ENCODE results near the gene POLR2L. TPM values are rescaled to one million over a fixed set of nuclear protein-coding genes. Genes with fewer than 3 reads are reported as not detected.

Gene POLR2L
- total and polyA plus RNA-seq, 2 of the 13 experiments (the other 11 are each of a cell fraction or from before 2014, with no cell fraction given), result 104 to 114 TPM

GRCh38 chr11:882596-882995, 40.3 kb upstream of the POLR2L start (continued):
- no peak for TF ChIP-seq HES4 (CRISPR knock-in tag; IDR thresholded peaks at IDR 0.05; ENCODE audit: borderline replicate concordance)
- no peak for TF ChIP-seq PHF5A (CRISPR knock-in tag; IDR thresholded peaks at IDR 0.05; ENCODE audit: low read depth, unreplicated experiment)
- TF ChIP-seq ZNF891 (CRISPR knock-in tag; IDR thresholded peaks at IDR 0.05), result no peak
- no peak for TF ChIP-seq PRDM15 (CRISPR knock-in tag; IDR thresholded peaks at IDR 0.05)
- TF ChIP-seq MEIS2 (CRISPR knock-in tag; IDR thresholded peaks at IDR 0.05), result no peak
- TF ChIP-seq SKIL (CRISPR knock-in tag; IDR thresholded peaks at IDR 0.05; ENCODE audit: borderline replicate concordance), result no peak
- no peak for TF ChIP-seq SMARCC2 (IDR thresholded peaks at IDR 0.05)
- no peak for TF ChIP-seq ZBTB38 (CRISPR knock-in tag; IDR thresholded peaks at IDR 0.05)
- no peak for TF ChIP-seq REL (CRISPR knock-in tag; conservative IDR thresholded peaks at IDR 0.05)
- no peak for TF ChIP-seq ZMYM4 (CRISPR knock-in tag; IDR thresholded peaks at IDR 0.05)
- no peak for TF ChIP-seq TFDP1 (CRISPR knock-in tag; IDR thresholded peaks at IDR 0.05; ENCODE audit: borderline replicate concordance)
- no peak for TF ChIP-seq NR2F1 (CRISPR knock-in tag; IDR thresholded peaks at IDR 0.05)
